ENCODE results near the gene C5.
A peak's percentile ranks its signal among the peaks of the same experiment; 100 is the strongest.
"Not testable (repeated sequence)": the region's sequence is repeated elsewhere in the genome, so short reads cannot be mapped to it uniquely, and the experiment has no call there.

Gene C5

GRCh38 chr9:121050128-121050988 lies at the start of gene C5:
Gene C5, minus strand, starts transcription at chr9:121050275. Its CDS starts 29 bp downstream, at chr9:121050246.
- no peak for TF ChIP-seq POLR2A (IDR thresholded peaks at IDR 0.05; ENCODE audit: low read depth, low read length)
- FAIRE-seq (peak; percentile 74), DNase-seq (ENCODE audit: insufficient read length, low spot score) (no peak)

GRCh38 chr9:121098567-121099198 lies 48.6 kb upstream of the C5 start:
- no peak for TF ChIP-seq POLR2A (IDR thresholded peaks at IDR 0.05; ENCODE audit: low read depth, low read length)
- DNase-seq (ENCODE audit: insufficient read length, low spot score) (no peak), FAIRE-seq (no peak)

GRCh38 chr9:121095057-121095456 lies 45.0 kb upstream of the C5 start:
- FAIRE-seq: no peak
- no peak for TF ChIP-seq POLR2A (IDR thresholded peaks at IDR 0.05; ENCODE audit: low read depth, low read length)
- DNase-seq (ENCODE audit: insufficient read length, low spot score): no peak

GRCh38 chr9:121090743-121091142 lies 40.7 kb upstream of the C5 start:
- peak; percentile 76 for FAIRE-seq

GRCh38 chr9:121088576-121088975 lies 38.5 kb upstream of the C5 start:
- no peak for TF ChIP-seq POLR2A (IDR thresholded peaks at IDR 0.05; ENCODE audit: low read depth, low read length)
- FAIRE-seq (peak; percentile 93), DNase-seq (ENCODE audit: insufficient read length, low spot score) (no peak)

More at GRCh38 chr9:121090743-121091142, 40.7 kb upstream of the C5 start:
- not testable (repeated sequence) for DNase-seq (ENCODE audit: insufficient read length, low spot score)

- no peak for TF ChIP-seq POLR2A (IDR thresholded peaks at IDR 0.05; ENCODE audit: low read depth, low read length)
- FAIRE-seq: peak; percentile 86
These were observed 35.6 kb upstream of the C5 start for GRCh38 chr9:121085661-121086060.

GRCh38 chr9:121082075-121082474 lies 32.0 kb upstream of the C5 start:
- DNase-seq (ENCODE audit: insufficient read length, low spot score): no peak
- no peak for TF ChIP-seq POLR2A (IDR thresholded peaks at IDR 0.05; ENCODE audit: low read depth, low read length)
- peak; percentile 60 for FAIRE-seq

More at GRCh38 chr9:121085661-121086060, 35.6 kb upstream of the C5 start:
- DNase-seq (ENCODE audit: insufficient read length, low spot score): no peak

- no peak for DNase-seq (ENCODE audit: insufficient read length, low spot score)
- peak; percentile 90 for FAIRE-seq
- peak; percentile 43; the same call in 1 of the 2 replicates for TF ChIP-seq POLR2A (IDR thresholded peaks at IDR 0.05; ENCODE audit: low read depth, low read length)
These were observed 25.4 kb upstream of the C5 start for GRCh38 chr9:121075251-121076036.

GRCh38 chr9:121074370-121075250 lies 24.5 kb upstream of the C5 start, which contains the start of gene CNTRL:
Gene CNTRL, plus strand, starts transcription at chr9:121074955. Its CDS starts 13,372 bp downstream, at chr9:121088327.
- peak; percentile 88 for TF ChIP-seq POLR2A (IDR thresholded peaks at IDR 0.05; ENCODE audit: low read depth, low read length)
- DNase-seq (ENCODE audit: insufficient read length, low spot score) (peak; percentile 96), FAIRE-seq (peak; percentile 87)

GRCh38 chr9:121073038-121073437 lies 23.0 kb upstream of the C5 start:
- FAIRE-seq (peak; percentile 30), DNase-seq (ENCODE audit: insufficient read length, low spot score) (no peak)
- TF ChIP-seq POLR2A (IDR thresholded peaks at IDR 0.05; ENCODE audit: low read depth, low read length): no peak

- no peak for TF ChIP-seq POLR2A (IDR thresholded peaks at IDR 0.05; ENCODE audit: low read depth, low read length)
- no peak for FAIRE-seq
- no peak for DNase-seq (ENCODE audit: insufficient read length, low spot score)
These were observed 21.8 kb upstream of the C5 start for GRCh38 chr9:121071756-121072421.

GRCh38 chr9:121071370-121071755 lies 21.3 kb upstream of the C5 start:
- DNase-seq (ENCODE audit: insufficient read length, low spot score) (no peak), FAIRE-seq (no peak)
- TF ChIP-seq POLR2A (IDR thresholded peaks at IDR 0.05; ENCODE audit: low read depth, low read length): no peak

Data from H54 (cell line).